Measurements from ENCODE around the gene CRTC3. TPM values are rescaled to one million over a fixed set of nuclear protein-coding genes. Genes with fewer than 3 reads are reported as not detected.
"Not testable (repeated sequence)": the region's sequence is repeated elsewhere in the genome, so short reads cannot be mapped to it uniquely, and the experiment has no call there.

The CRTC3 gene
- total RNA-seq, 3 donors from 2014 or later = 28.2 to 33.0 (median 29.8) TPM

DNA sequence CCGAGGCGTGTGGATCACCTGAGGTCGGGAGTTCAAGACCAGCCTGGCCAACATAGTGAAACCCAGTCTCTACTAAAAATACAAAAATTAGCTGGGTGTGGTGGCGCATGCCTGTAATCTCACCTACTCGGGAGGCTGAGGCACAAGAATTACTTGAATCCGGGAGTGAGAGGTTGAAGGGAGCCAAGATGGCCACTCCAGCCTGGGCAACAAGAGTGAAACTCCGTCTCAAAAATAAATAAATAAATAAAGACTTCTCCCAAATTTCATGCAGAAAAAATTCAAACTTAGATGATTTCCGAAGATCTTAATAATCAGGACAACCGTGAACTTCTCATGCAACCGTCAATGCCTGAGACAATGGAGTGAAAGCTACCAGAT lies 134.3 kb downstream of the CRTC3 start:
- Mint-ChIP-seq H3K4me1 (ENCODE audit: low read depth) (peaks cover 56% of the 10 kb centered on the region), H3K27me3 (ENCODE audit: low read depth) (peaks cover 36% of the 10 kb centered on the region)
- ATAC-seq = not testable (repeated sequence)

DNA sequence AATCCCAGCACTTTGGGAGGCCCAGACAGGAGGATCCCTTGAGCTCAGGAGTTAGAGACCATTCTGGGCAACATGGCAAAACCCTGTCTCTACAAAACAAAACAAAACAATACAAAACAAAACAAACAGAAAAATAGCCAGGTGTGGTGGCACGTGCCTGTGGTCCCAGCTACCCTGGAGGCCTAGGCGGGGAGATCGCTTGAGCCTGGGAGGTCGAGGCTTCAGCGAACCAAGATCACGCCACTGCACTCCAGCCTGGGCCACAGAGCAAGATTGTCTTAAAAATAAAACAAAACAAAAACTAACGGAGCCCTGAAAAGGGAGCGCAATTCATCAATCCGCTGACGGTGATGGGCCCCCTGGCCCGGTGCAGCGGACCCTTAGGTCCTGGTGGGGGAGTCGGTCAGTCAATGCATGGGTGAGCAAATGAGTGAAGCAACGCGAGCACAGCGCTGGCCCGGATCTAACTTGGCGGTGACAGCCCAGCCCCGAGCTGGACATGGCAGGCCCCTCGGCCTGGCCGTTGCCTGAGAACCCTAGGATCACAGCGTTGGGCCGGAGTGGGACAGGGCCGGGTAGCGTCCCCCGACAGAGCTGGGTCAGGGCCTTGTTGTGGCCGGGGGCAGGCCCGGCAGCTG lies 135.0 kb downstream of the CRTC3 start:
- Mint-ChIP-seq H3K4me3 (peak overlapping the region; percentile 78), H3K9me3 (no peaks in the 10 kb centered on the region), H3K36me3 (ENCODE audit: insufficient read depth) (no peaks in the 10 kb centered on the region), H3K27me3 (ENCODE audit: low read depth) (peaks cover 29% of the 10 kb centered on the region), H3K4me1 (ENCODE audit: low read depth) (peaks cover 49% of the 10 kb centered on the region)
- no peak for ATAC-seq
- DNase-seq = no peak

More for the DNA sequence above, 134.3 kb downstream of the CRTC3 start:
- peak overlapping the region; percentile 78 for H3K4me3 Mint-ChIP-seq
- H3K9me3 Mint-ChIP-seq; DNase-seq; H3K36me3 Mint-ChIP-seq (ENCODE audit: insufficient read depth): not testable (repeated sequence)

DNA sequence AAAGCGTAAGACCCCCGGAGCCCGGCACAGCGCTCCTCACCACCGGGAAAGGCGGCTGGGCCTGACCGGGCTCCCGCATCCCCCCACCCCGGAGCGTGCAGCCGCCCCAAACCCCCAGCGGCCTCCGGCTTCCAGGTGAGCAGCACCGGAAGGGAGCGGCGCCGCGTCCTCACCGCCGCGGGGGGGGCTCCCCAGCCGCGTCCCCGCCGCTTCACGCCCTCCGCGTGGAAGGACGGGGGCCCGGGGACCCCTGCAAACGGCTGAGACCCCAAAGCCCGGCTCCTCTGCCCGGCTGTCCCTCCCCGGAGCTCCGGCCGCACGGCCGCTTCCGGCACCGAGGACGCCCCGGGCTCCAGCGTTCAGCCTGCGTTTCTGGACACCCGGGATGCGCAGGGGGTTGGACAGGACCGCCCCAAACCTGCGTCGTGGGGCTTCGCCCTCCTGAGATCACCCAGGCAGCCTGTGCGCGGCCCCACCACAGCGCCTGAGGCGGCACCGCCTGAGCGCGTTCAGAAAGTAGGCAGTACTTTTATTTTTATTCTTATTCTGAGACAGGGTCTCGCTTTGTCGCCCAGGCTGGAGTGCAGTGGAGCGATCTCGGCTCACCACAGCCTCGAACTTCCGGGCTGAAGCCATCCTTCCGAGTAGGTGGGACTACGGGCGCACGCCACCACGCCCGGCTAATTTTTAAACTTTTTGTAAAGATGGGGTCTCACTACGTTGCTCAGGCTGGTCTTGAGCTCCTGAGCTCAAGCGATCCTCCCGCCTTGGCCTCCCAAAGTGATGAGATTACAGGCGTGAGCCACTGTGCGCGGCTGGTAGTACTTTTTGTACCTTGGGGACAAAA lies 135.8 kb downstream of the CRTC3 start:
- peak overlapping the region; percentile 80 for H3K4me3 Mint-ChIP-seq

DNA sequence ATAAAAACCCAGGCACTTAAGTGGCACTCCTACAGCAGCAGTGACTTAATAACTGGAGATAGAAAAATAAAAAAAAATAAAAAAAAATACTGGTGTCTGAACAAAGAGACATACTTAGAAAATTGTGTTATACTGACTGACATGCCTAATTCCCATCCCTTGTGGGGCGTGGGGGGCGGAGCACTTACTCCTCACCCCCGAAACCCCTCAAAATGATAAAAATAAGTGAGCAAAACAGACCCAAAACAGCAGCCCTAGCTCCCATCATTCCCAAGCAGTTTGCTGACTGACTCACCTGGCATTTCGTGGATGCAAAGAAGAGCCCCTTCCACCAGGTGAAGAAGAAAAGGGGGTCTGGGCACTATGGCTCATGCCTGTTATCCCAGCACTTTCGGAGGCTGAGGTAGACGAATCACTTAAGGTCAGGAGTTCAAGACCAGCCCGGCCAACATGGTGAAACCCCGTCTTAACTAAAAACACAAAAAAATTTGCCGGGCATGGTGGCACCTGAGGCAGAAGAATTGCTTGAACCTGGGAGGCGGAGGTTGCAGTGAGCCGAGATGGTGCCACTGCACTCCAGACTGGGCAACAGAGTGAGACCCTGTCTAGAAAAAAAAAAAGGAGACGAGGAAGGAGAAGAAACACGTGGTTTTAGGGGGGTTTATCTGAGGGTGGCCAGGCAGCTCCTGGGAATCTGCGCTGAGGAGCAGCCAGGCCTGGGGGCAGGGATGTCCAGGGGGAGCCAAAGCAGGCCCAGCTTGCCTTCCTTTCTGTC lies 136.6 kb downstream of the CRTC3 start:
- Mint-ChIP-seq H3K9me3 (no peaks in the 10 kb centered on the region), H3K4me3 (peak overlapping the region; percentile 80), H3K27me3 (ENCODE audit: low read depth) (peaks cover 29% of the 10 kb centered on the region), H3K36me3 (ENCODE audit: insufficient read depth) (no peaks in the 10 kb centered on the region), H3K4me1 (ENCODE audit: low read depth) (peaks cover 33% of the 10 kb centered on the region)
- DNase-seq = no peak
- no peak for ATAC-seq

More for the DNA sequence above, 135.8 kb downstream of the CRTC3 start:
- ATAC-seq (peak; percentile 67 to 72), DNase-seq (peak; percentile 21)
- H3K36me3 Mint-ChIP-seq (ENCODE audit: insufficient read depth) = no peaks in the 10 kb centered on the region
- peaks cover 41% of the 10 kb centered on the region for H3K4me1 Mint-ChIP-seq (ENCODE audit: low read depth)
- H3K27me3 Mint-ChIP-seq (ENCODE audit: low read depth) = peaks cover 29% of the 10 kb centered on the region
- no peaks in the 10 kb centered on the region for H3K9me3 Mint-ChIP-seq

DNA sequence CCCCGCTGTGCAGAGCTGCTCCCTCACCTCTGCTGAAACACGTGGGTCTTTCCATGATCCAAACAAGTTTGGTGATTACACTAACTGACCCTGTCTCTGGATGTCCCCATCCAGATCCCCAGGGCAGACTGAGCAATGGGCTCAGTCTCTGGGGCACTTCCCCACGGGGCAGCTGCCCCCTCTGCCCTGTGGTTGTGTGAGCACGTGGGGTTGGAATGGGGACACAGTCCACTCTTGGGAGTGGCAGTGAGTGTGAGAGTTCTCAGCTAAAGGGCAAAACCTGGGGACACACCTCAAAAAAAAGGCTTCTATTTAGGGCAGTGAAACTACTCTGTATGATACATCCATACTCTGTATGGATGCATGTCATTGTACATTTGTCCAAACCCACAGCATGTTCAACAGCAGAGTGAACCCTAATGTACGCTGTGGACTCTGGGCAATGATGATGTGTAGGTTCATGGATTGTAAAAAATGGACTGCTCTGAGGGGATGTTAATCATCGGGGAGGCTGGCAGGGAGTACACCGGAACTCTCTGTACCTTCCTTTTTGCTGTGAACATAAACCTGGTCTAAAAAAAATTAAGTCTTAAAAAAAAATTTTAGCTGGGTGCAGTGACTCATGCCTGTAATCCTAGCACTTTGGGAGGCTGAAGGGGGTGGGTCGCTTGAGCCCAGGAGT lies 137.5 kb downstream of the CRTC3 start:
- Mint-ChIP-seq H3K9me3 (no peaks in the 10 kb centered on the region), H3K36me3 (ENCODE audit: insufficient read depth) (no peaks in the 10 kb centered on the region), H3K27me3 (ENCODE audit: low read depth) (peaks cover 29% of the 10 kb centered on the region), H3K4me3 (peak overlapping the region; percentile 64), H3K4me1 (ENCODE audit: low read depth) (peaks cover 26% of the 10 kb centered on the region)
- no peak for ATAC-seq
- DNase-seq = no peak

DNA sequence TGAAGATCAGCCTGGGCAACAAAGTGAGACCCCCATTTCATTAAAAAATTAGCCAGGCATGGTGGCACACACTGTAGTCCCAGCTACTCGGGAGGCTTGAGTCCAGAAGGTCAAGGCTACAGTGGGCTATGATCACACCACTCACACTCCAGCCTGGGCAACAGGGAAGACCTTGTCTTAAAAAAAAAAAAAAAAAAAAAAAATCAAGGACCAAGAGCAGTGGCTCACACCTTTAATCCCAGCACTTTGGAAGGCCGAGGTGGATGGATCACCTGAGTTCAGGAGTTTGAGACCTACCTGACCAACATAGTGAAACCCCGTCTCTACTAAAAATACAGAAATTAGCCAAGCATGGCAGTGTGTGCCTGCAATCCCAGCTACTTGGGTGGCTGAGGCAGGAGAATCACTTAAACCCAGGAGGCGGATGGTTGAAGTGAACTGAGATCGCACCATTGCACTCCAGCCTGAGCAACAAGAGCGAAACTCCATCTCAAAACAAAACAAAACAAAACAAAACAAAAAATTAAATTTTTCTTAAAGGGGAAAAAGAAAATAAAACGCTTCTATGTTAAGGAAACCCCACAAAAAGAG lies 138.1 kb downstream of the CRTC3 start:
- Mint-ChIP-seq H3K4me1 (ENCODE audit: low read depth) (peaks cover 23% of the 10 kb centered on the region), H3K27me3 (ENCODE audit: low read depth) (peaks cover 27% of the 10 kb centered on the region)
- H3K4me3 Mint-ChIP-seq; H3K9me3 Mint-ChIP-seq; H3K36me3 Mint-ChIP-seq (ENCODE audit: insufficient read depth); DNase-seq; ATAC-seq: not testable (repeated sequence)

DNA sequence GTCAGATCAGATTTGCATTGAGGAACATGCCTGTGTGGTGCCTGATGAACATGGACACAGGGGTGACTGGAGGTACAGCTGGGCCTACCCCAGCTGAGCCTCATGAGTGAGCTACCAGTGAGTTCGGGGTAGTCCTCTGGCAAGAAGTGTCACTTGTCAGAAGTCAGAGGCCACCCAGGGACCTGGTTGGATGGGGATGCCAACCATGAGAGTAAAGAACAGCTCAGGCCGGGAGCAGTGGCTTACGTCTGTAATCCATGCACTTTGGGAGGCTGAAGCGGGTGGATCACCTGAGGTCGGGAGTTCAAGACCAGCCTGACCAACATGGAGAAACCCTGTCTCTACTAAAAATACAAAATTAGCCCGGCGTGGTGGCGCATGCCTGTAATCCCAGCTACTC lies 140.9 kb downstream of the CRTC3 start:
- H3K36me3 Mint-ChIP-seq (ENCODE audit: insufficient read depth); H3K9me3 Mint-ChIP-seq; H3K4me1 Mint-ChIP-seq (ENCODE audit: low read depth); ATAC-seq; H3K27me3 Mint-ChIP-seq (ENCODE audit: low read depth); DNase-seq; H3K4me3 Mint-ChIP-seq: not testable (repeated sequence)

DNA sequence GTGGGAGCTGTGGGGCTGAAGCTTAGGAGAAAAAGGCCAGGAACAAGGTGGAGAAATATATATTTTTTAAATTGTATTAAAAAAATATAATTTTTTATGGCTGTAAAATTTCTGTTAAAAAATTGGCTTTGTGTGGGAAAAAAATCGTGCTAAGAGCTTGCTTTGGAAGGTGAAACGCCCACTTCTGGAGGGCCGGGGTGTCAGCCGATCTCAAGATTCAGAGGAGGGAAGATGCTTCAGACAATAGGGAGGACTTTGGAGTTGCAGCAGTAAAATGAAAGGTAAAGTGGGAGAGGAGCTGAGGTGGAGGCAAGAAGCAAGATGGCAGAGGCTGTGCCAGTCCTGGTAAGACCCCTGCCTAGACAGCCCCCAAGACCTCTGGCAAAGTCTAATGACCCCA lies 141.5 kb downstream of the CRTC3 start:
- Mint-ChIP-seq H3K36me3 (ENCODE audit: insufficient read depth) (no peaks in the 10 kb centered on the region), H3K4me3 (no peak overlapping the region), H3K27me3 (ENCODE audit: low read depth) (peaks cover 8% of the 10 kb centered on the region), H3K4me1 (ENCODE audit: low read depth) (peaks cover 7% of the 10 kb centered on the region), H3K9me3 (no peaks in the 10 kb centered on the region)
- DNase-seq = no peak
- ATAC-seq = no peak

DNA sequence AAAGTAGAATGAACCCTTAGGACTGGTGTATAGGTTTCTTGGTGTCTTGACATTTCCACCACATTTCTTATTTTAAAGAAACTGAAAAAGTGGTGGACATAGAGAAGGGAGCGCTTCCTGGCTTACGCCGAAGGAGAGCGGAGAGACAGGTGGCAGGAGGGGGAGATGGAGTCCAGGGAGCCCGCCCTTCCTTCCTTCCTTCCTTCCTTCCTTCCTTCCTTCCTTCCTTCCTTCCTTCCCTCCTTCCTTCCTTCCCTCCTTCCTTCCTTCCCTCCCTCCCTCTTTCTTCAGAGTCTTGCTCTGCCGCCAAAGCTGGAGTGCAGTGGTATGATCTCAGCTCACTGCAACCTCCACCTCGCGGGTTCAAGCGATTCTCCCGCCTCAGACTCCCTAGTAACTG lies 143.6 kb downstream of the CRTC3 start:
- not testable (repeated sequence) for H3K4me1 Mint-ChIP-seq (ENCODE audit: low read depth); H3K9me3 Mint-ChIP-seq; H3K4me3 Mint-ChIP-seq; H3K27me3 Mint-ChIP-seq (ENCODE audit: low read depth); DNase-seq; ATAC-seq; H3K36me3 Mint-ChIP-seq (ENCODE audit: insufficient read depth)

DNA sequence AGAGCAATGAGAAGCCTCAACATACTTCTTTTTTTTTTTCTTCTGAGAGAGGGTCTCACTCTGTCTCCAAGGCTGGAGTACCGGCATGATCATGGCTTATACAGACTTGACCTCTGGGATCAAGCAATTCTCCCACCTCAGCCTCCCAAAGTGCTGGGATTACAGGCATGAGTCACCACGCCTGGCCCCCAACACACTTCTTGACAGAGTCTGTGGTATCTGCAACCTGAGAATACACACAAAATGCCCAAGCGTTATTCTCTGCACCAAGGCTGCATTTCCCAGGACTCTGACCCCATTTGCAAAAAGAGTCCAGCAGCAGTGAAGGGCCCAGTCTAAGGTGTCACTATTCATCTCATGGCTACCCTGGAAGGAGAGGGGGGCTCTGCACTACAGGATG lies 144.8 kb downstream of the CRTC3 start:
- no peaks in the 10 kb centered on the region for H3K27me3 Mint-ChIP-seq (ENCODE audit: low read depth)
- no peaks in the 10 kb centered on the region for H3K9me3 Mint-ChIP-seq
- DNase-seq (no peak), ATAC-seq (no peak)
- H3K36me3 Mint-ChIP-seq (ENCODE audit: insufficient read depth) = no peaks in the 10 kb centered on the region
- H3K4me1 Mint-ChIP-seq (ENCODE audit: low read depth) = peaks cover 14% of the 10 kb centered on the region
- H3K4me3 Mint-ChIP-seq = no peak overlapping the region

DNA sequence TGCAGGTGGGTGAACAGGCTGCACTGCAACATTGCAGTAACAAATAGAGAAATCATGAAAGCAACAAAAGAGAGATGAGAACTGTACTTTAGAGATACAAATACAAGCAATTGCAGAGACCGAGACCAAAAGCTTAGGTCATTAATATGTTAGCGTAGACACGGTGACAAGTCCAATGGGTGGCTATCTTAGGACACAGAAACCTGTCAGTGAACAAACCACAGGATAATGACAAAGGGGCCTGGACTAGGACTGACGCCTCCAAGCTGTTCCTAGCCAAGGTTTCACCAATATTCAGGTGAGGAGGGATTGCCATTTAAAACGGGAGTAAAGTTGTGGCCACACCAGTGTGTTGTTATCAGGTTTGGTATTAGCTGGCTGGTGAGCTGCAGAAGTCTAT lies 145.7 kb downstream of the CRTC3 start:
- Mint-ChIP-seq H3K9me3 (no peaks in the 10 kb centered on the region), H3K36me3 (ENCODE audit: insufficient read depth) (no peaks in the 10 kb centered on the region), H3K4me3 (no peak overlapping the region), H3K27me3 (ENCODE audit: low read depth) (no peaks in the 10 kb centered on the region), H3K4me1 (ENCODE audit: low read depth) (peaks cover 16% of the 10 kb centered on the region)
- DNase-seq = no peak
- no peak for ATAC-seq

DNA sequence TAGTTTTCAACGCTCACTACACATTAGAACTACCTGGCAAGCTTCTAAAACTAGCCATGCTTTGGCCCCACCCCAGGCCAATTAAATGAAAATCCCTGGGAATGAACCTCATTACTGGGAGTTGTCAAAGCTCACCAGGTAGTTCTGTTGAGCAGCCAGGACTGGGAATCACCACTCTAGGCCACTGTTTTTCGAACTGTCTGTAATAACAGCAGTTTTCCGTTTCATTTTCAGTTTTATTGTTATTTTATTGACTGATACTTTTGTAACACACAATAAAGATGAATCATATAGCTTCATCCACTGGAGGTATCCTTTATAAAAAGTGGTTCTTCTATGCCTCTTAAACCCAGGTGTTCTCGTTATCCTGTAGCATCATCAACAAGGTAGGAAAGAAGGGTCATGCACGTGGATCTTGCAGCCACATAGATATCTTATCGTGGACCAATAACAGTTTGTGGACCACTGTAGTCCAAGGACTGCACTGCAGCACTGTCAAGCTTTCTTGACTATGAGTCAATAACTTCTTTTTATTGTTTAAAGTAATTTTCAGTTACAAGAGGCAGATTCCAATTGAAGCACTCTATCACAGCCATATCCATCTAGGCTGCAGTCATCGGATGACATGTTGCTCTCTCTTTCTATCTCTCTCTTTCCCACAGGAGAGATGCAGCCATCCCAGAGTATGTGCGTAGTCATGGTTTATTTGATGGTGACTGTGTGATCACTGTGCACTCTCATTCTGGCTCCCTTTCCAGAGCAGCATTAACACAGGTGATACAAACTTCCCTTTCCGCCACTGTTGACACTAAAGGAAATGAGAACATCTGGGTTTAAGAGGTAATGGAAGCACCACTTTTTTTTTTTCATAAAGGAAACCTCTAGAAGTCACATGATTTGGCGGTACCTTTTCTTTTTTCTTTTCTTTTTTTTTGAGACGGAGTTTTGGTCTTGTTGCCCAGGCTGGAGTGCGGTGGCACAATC lies 148.4 kb downstream of the CRTC3 start:
- H3K4me1 Mint-ChIP-seq (ENCODE audit: low read depth) = peaks cover 16% of the 10 kb centered on the region
- H3K27me3 Mint-ChIP-seq (ENCODE audit: low read depth) = no peaks in the 10 kb centered on the region
- ATAC-seq (peak; percentile 73 to 77), DNase-seq (no peak)
- H3K36me3 Mint-ChIP-seq (ENCODE audit: insufficient read depth) = no peaks in the 10 kb centered on the region
- no peak overlapping the region for H3K4me3 Mint-ChIP-seq
- H3K9me3 Mint-ChIP-seq = no peaks in the 10 kb centered on the region

DNA sequence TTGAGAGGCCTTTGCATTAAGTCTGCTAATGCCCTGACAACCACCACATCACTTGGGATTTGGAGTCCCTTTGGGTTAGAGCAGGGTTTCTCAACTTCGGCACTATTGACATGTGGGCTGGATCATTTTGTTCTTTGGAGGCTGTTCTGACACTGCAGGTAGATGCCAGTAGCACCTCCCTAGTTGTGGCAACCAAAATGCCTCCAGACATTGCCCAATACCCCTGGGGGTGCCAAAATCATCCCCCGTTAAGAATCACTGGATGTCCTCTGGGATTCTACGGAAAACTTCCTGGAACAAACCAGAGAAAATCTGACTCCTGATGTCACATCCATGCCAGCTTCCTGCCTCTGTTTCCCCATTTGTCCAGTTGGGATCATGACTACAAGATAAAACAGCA lies 150.2 kb downstream of the CRTC3 start:
- Mint-ChIP-seq H3K27me3 (ENCODE audit: low read depth) (peaks cover 2% of the 10 kb centered on the region), H3K4me3 (no peak overlapping the region), H3K9me3 (no peaks in the 10 kb centered on the region), H3K36me3 (ENCODE audit: insufficient read depth) (no peaks in the 10 kb centered on the region), H3K4me1 (ENCODE audit: low read depth) (peaks cover 16% of the 10 kb centered on the region)
- DNase-seq (no peak), ATAC-seq (no peak)
